A673 (cell line): ENCODE data around the gene MAFF. TPM values are rescaled to one million over a fixed set of nuclear protein-coding genes. Genes with fewer than 3 reads are reported as not detected.

Experiments used
- BruUV-seq: library from RNA; stranded (reverse); fragments of 400-500 nt; replicated peaks from 2 replicates; lab custom pipeline; 2021; lab: Mats Ljungman, UMichigan
- CTCF ChIA-PET: fragments of 300-600 bp; sonication (Branson Sonifier 250); formaldehyde crosslinking; loops from one replicate; lab custom pipeline; 2022; ENCODE audit warnings: antibody characterized with exemption; lab: Charles Lee
- POLR2A ChIA-PET: fragments of 300-600 bp; sonication (Branson Sonifier 250); formaldehyde crosslinking; loops from one replicate; lab custom pipeline; 2022; ENCODE audit warnings: antibody characterized with exemption; ENCODE audit not compliant: low non-redundant PET; lab: Charles Lee
- DNase-seq: peaks from one replicate; pipeline ENCODE4 v3.0.0-alpha.2; 2015; ENCODE audit warnings: low spot score
- H3K27ac ChIP-seq: fragments of 200-600 bp; sonication (generic); 2 replicates; pipeline ENCODE4 v1.5.1; 2016; ENCODE audit warnings: mixed run types, low read depth, mild to moderate bottlenecking, mixed read lengths, antibody characterized with exemption, low read length; ENCODE audit not compliant: poor library complexity, severe bottlenecking
- H3K27me3 ChIP-seq: fragments of 200-600 bp; sonication (generic); replicated peaks from 2 replicates; pipeline ENCODE4 v1.6.1; 2017; ENCODE audit warnings: mixed run types, low read depth, mild to moderate bottlenecking, mixed read lengths, antibody characterized with exemption, low read length; ENCODE audit not compliant: insufficient read depth, poor library complexity
- H3K36me3 ChIP-seq: fragments of 200-600 bp; sonication (generic); 2 replicates; pipeline ENCODE4 v1.6.1; 2016; ENCODE audit warnings: mixed run types, mild to moderate bottlenecking, mixed read lengths, antibody characterized with exemption, low read length; ENCODE audit not compliant: insufficient read depth, poor library complexity, severe bottlenecking
- H3K4me1 ChIP-seq: fragments of 200-600 bp; sonication (generic); 2 replicates; pipeline ENCODE4 v1.6.1; 2017; ENCODE audit warnings: mixed run types, mild to moderate bottlenecking, mixed read lengths, antibody characterized with exemption, low read length; ENCODE audit not compliant: insufficient read depth, poor library complexity, severe bottlenecking
- H3K4me3 ChIP-seq: fragments of 200-600 bp; sonication (generic); 2 replicates; pipeline ENCODE4 v1.5.1; 2016; ENCODE audit warnings: low read depth, mixed run types, mild to moderate bottlenecking, mixed read lengths, low read length; ENCODE audit not compliant: poor library complexity, severe bottlenecking
- H3K9me3 ChIP-seq: fragments of 200-600 bp; sonication (generic); 2 replicates; pipeline ENCODE4 v1.6.1; 2016; ENCODE audit warnings: mixed run types, low read depth, mild to moderate bottlenecking, mixed read lengths, antibody characterized with exemption, low read length; ENCODE audit not compliant: poor library complexity, severe bottlenecking
- EZH2 ChIP-seq: fragments of 200-600 bp; sonication (generic); IDR thresholded peaks from 2 replicates; pipeline ENCODE4 v1.6.1; 2017; ENCODE audit warnings: borderline replicate concordance, low read depth, mild to moderate bottlenecking, mixed read lengths, antibody characterized with exemption, low read length; ENCODE audit not compliant: poor library complexity, severe bottlenecking
- intact Hi-C: fragments of 100-400 bp; cut with micrococcal nuclease; formaldehyde crosslinking; loops from one replicate; pipeline ENCODE4 v1.10.0; 2022; ENCODE audit not compliant: unreplicated experiment
- total RNA-seq: library from RNA; stranded (reverse); gene quantifications from 2 replicates; pipeline ENCODE4 v1.2.3, GENCODE V29; 2021
- TF ChIP-seq, protein P1 (sequence below): fragments of 300-800, 200-600 bp; sonication (generic); conservative IDR thresholded peaks from 2 replicates; pipeline ENCODE4 v1.5.1; 2017; ENCODE audit warnings: low read depth, mild to moderate bottlenecking, antibody characterized with exemption, low read length, moderate library complexity, mixed read lengths

Gene MAFF
- total RNA-seq, 1 experiment from 2014 or later: 6.3 TPM

DNA sequence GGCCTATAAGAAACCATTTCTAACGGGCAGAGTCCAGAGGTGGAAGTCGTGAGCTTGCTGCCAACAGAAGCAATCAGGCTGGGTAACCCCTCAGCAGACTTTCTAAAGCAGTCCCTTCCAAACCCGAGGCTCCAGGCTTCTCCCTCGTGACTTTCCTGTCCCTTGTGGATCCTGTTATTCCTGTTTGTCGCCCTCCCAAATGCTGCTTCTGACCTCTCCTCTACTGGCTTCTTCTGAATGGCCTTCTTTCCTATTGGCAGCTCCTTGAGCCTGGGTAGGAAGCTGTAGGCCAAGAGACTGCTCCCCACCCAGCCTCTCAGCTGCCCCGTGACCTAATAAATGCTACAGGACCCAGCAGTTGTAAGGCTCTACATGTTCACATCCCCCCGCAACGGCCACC, 35.0 kb downstream of the MAFF start:
- Histone ChIP-seq H3K9me3 (no peaks in the 10 kb centered on the region), H3K4me3 (no peak overlapping the region), H3K4me1 (no peaks in the 10 kb centered on the region), H3K36me3 (no peaks in the 10 kb centered on the region), H3K27me3 (no peaks in the 10 kb centered on the region), H3K27ac (no peak overlapping the region)
- ChIA-PET CTCF (no interaction called here), POLR2A (no interaction called here)
- no peak for DNase-seq
- intact Hi-C loops: no loop called here
- no TSS peak for BruUV-seq
- no peak for TF ChIP-seq EZH2
- TF ChIP-seq, protein P1, sequence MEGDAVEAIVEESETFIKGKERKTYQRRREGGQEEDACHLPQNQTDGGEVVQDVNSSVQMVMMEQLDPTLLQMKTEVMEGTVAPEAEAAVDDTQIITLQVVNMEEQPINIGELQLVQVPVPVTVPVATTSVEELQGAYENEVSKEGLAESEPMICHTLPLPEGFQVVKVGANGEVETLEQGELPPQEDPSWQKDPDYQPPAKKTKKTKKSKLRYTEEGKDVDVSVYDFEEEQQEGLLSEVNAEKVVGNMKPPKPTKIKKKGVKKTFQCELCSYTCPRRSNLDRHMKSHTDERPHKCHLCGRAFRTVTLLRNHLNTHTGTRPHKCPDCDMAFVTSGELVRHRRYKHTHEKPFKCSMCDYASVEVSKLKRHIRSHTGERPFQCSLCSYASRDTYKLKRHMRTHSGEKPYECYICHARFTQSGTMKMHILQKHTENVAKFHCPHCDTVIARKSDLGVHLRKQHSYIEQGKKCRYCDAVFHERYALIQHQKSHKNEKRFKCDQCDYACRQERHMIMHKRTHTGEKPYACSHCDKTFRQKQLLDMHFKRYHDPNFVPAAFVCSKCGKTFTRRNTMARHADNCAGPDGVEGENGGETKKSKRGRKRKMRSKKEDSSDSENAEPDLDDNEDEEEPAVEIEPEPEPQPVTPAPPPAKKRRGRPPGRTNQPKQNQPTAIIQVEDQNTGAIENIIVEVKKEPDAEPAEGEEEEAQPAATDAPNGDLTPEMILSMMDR: no peak

DNA sequence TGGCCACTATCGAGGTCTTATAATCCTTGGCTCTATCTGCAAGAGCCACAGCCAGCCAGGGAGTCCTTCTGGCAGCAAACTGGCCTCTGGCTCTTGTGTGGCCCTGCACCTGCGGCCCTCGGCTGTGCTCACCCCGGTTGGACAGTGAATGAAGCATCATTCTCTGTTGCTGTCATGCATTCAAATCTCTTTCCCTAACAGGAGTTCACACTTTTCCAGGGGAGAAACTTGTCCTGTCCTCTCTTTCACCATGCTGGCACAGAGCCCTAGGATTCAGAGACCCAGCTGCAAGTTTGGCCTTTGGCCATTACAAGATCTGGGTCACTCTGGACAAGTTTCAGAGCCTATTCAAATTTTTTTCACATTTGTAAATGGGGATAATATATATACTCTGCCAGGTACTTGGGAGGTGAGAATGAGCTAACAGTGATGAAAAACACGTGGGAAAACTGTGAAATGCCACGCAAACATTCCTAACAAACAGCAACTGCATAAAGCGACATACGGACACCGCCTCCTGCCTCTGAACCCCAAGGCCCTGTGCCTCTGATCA, 36.8 kb downstream of the MAFF start:
- ChIA-PET POLR2A (no interaction called here), CTCF (no interaction called here)
- TF ChIP-seq, protein P1: no peak
- TF ChIP-seq EZH2: no peak
- DNase-seq: no peak
- no TSS peak for BruUV-seq
- H3K36me3 ChIP-seq: no peaks in the 10 kb centered on the region
- intact Hi-C loops: no loop called here
- H3K4me1 ChIP-seq: peaks cover 8% of the 10 kb centered on the region
- no peaks in the 10 kb centered on the region for H3K9me3 ChIP-seq
- H3K27ac ChIP-seq: no peak overlapping the region
- no peak overlapping the region for H3K4me3 ChIP-seq
- no peaks in the 10 kb centered on the region for H3K27me3 ChIP-seq

DNA sequence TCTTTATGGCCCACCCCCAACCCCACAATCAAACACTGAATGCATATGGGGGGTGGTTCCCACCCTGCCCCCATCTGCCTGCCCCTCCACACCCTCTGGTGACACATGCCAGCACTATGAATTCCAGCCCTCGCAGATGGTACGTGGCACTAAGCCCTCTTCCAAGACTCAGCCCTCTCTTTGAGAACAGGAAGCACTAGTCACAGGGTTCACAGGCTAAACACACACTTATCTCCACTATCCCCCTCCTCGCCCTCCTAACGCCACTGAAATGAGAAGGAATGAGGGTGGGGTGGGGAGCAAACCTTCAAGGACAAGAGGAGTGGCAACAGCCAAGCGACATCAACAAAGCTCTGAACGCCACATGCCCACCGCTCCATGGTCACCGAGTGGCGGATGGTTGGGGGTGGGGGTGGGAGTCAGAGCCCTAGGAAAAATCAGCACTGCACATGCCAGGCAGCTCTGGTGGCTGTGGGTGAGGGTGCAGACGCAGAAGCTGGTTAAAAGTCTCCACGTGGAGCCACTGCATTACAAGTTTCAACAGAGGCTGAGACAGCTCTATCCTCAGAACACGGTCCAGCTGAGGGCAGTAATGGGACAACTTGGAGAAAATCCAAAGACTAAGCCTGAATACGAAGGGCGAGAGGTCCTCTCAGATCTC, 37.4 kb downstream of the MAFF start:
- Histone ChIP-seq H3K4me3 (no peak overlapping the region), H3K36me3 (no peaks in the 10 kb centered on the region), H3K27ac (no peak overlapping the region), H3K9me3 (no peaks in the 10 kb centered on the region), H3K4me1 (peaks cover 10% of the 10 kb centered on the region), H3K27me3 (no peaks in the 10 kb centered on the region)
- CTCF ChIA-PET: no interaction called here
- intact Hi-C loops: no loop called here
- TF ChIP-seq EZH2: no peak
- TF ChIP-seq, protein P1: no peak
- POLR2A ChIA-PET: no interaction called here
- DNase-seq: no peak
- no TSS peak for BruUV-seq
